Central memory CD8-positive, alpha-beta T cell (primary cell): Measurements from ENCODE around the gene DENND1A.
"Not testable (repeated sequence)": the region's sequence is repeated elsewhere in the genome, so short reads cannot be mapped to it uniquely, and the experiment has no call there.

ENCODE experiments used
- ATAC-seq: fragments of 150-1000 bp; cut with Tn5 transposase; replicated peaks from 2 replicates; pipeline ENCODE4 v1.10.0; 2022; ENCODE audit warnings: mild to moderate bottlenecking, moderate FRiP score, moderate number of reproducible peaks; ENCODE audit not compliant: poor library complexity, severe bottlenecking; ENCODE audit errors: extremely low read depth
- DNase-seq, 2 donors: peaks; one replicate each; pipeline ENCODE4 v3.0.0; 2021; ENCODE audit warnings: low spot score in 2 of 2
- H3K27ac Mint-ChIP-seq: one replicate; pipeline ENCODE4 v1.8.0; 2022; ENCODE audit warnings: low read depth, mild to moderate bottlenecking, moderate library complexity, mixed read lengths
- H3K27me3 Mint-ChIP-seq: one replicate; pipeline ENCODE4 v1.8.0; 2022; ENCODE audit warnings: mixed read lengths
- H3K36me3 Mint-ChIP-seq: one replicate; pipeline ENCODE4 v1.8.0; 2022; ENCODE audit warnings: mild to moderate bottlenecking, moderate library complexity, mixed read lengths; ENCODE audit not compliant: insufficient read depth
- H3K4me1 Mint-ChIP-seq: one replicate; pipeline ENCODE4 v1.8.0; 2022; ENCODE audit warnings: mixed read lengths
- H3K4me3 Mint-ChIP-seq: one replicate; pipeline ENCODE4 v1.8.0; 2022; ENCODE audit warnings: mild to moderate bottlenecking, moderate library complexity, mixed read lengths
- H3K9me3 Mint-ChIP-seq: one replicate; pipeline ENCODE4 v1.8.0; 2022; ENCODE audit warnings: mixed read lengths

Gene DENND1A

GRCh38 chr9:123738648-123739047 is 191.3 kb downstream of the DENND1A start:
- Mint-ChIP-seq H3K36me3 (peaks cover 1% of the 10 kb centered on the region), H3K27me3 (no peaks in the 10 kb centered on the region), H3K4me1 (no peaks in the 10 kb centered on the region), H3K4me3 (no peak overlapping the region), H3K9me3 (no peaks in the 10 kb centered on the region), H3K27ac (no peak overlapping the region)
- DNase-seq = no peak
- no peak for ATAC-seq

GRCh38 chr9:123735376-123735775 is 194.6 kb downstream of the DENND1A start:
- peaks cover 1% of the 10 kb centered on the region for H3K36me3 Mint-ChIP-seq
- no peaks in the 10 kb centered on the region for H3K9me3 Mint-ChIP-seq
- no peak overlapping the region for H3K4me3 Mint-ChIP-seq
- DNase-seq (no peak), ATAC-seq (no peak)
- H3K27ac Mint-ChIP-seq = no peak overlapping the region
- no peaks in the 10 kb centered on the region for H3K4me1 Mint-ChIP-seq
- H3K27me3 Mint-ChIP-seq = no peaks in the 10 kb centered on the region

- not testable (repeated sequence) for H3K4me1 Mint-ChIP-seq, DNase-seq, H3K9me3 Mint-ChIP-seq
Measured at GRCh38 chr9:123728571-123728970, 201.4 kb downstream of the DENND1A start.

GRCh38 chr9:123727332-123727731 is 202.6 kb downstream of the DENND1A start:
- no peak overlapping the region for H3K4me3 Mint-ChIP-seq
- no peak overlapping the region for H3K27ac Mint-ChIP-seq
- H3K9me3 Mint-ChIP-seq = no peaks in the 10 kb centered on the region
- ATAC-seq (no peak), DNase-seq (no peak)
- no peaks in the 10 kb centered on the region for H3K27me3 Mint-ChIP-seq
- H3K36me3 Mint-ChIP-seq = no peaks in the 10 kb centered on the region
- peaks cover 8% of the 10 kb centered on the region for H3K4me1 Mint-ChIP-seq

More at GRCh38 chr9:123728571-123728970, 201.4 kb downstream of the DENND1A start:
- H3K36me3 Mint-ChIP-seq, H3K27ac Mint-ChIP-seq, H3K27me3 Mint-ChIP-seq, ATAC-seq, H3K4me3 Mint-ChIP-seq: not testable (repeated sequence)

- peaks cover 2% of the 10 kb centered on the region for H3K36me3 Mint-ChIP-seq
- DNase-seq (no peak), ATAC-seq (no peak)
- no peak overlapping the region for H3K27ac Mint-ChIP-seq
- peaks cover 15% of the 10 kb centered on the region for H3K4me1 Mint-ChIP-seq
- no peaks in the 10 kb centered on the region for H3K9me3 Mint-ChIP-seq
- no peaks in the 10 kb centered on the region for H3K27me3 Mint-ChIP-seq
- no peak overlapping the region for H3K4me3 Mint-ChIP-seq
Measured at GRCh38 chr9:123725389-123725788, 204.5 kb downstream of the DENND1A start.

GRCh38 chr9:123724211-123724796 is 205.6 kb downstream of the DENND1A start:
- ATAC-seq (no peak), DNase-seq (no peak)
- Mint-ChIP-seq H3K4me3 (no peak overlapping the region), H3K27me3 (no peaks in the 10 kb centered on the region), H3K4me1 (peaks cover 15% of the 10 kb centered on the region), H3K9me3 (no peaks in the 10 kb centered on the region), H3K36me3 (peaks cover 2% of the 10 kb centered on the region), H3K27ac (no peak overlapping the region)

GRCh38 chr9:123723135-123723875 is 206.6 kb downstream of the DENND1A start:
- no peak overlapping the region for H3K27ac Mint-ChIP-seq
- H3K27me3 Mint-ChIP-seq = no peaks in the 10 kb centered on the region
- no peaks in the 10 kb centered on the region for H3K9me3 Mint-ChIP-seq
- H3K4me3 Mint-ChIP-seq = no peak overlapping the region
- DNase-seq = no peak
- no peak for ATAC-seq
- H3K36me3 Mint-ChIP-seq = peaks cover 3% of the 10 kb centered on the region
- peaks cover 15% of the 10 kb centered on the region for H3K4me1 Mint-ChIP-seq

GRCh38 chr9:123722378-123722777 is 207.5 kb downstream of the DENND1A start:
- peaks cover 15% of the 10 kb centered on the region for H3K4me1 Mint-ChIP-seq
- no peak for DNase-seq
- H3K36me3 Mint-ChIP-seq = peaks cover 3% of the 10 kb centered on the region
- no peak overlapping the region for H3K27ac Mint-ChIP-seq
- H3K9me3 Mint-ChIP-seq = no peaks in the 10 kb centered on the region
- ATAC-seq = no peak
- H3K27me3 Mint-ChIP-seq = no peaks in the 10 kb centered on the region
- H3K4me3 Mint-ChIP-seq = no peak overlapping the region

- peaks cover 3% of the 10 kb centered on the region for H3K36me3 Mint-ChIP-seq
- H3K9me3 Mint-ChIP-seq = no peaks in the 10 kb centered on the region
- no peaks in the 10 kb centered on the region for H3K27me3 Mint-ChIP-seq
- H3K4me3 Mint-ChIP-seq = no peak overlapping the region
- DNase-seq (no peak), ATAC-seq (no peak)
- no peak overlapping the region for H3K27ac Mint-ChIP-seq
- H3K4me1 Mint-ChIP-seq = peaks cover 7% of the 10 kb centered on the region
Measured at GRCh38 chr9:123718188-123718587, 211.7 kb downstream of the DENND1A start.

GRCh38 chr9:123717581-123718175 is 212.2 kb downstream of the DENND1A start:
- peaks cover 7% of the 10 kb centered on the region for H3K4me1 Mint-ChIP-seq
- ATAC-seq (no peak), DNase-seq (no peak)
- no peak overlapping the region for H3K4me3 Mint-ChIP-seq
- H3K27me3 Mint-ChIP-seq = no peaks in the 10 kb centered on the region
- peaks cover 3% of the 10 kb centered on the region for H3K36me3 Mint-ChIP-seq
- no peak overlapping the region for H3K27ac Mint-ChIP-seq
- no peaks in the 10 kb centered on the region for H3K9me3 Mint-ChIP-seq

GRCh38 chr9:123716339-123716945 is 213.5 kb downstream of the DENND1A start:
- H3K4me1 Mint-ChIP-seq = peaks cover 5% of the 10 kb centered on the region
- H3K36me3 Mint-ChIP-seq = peaks cover 3% of the 10 kb centered on the region
- ATAC-seq (no peak), DNase-seq (no peak)
- H3K9me3 Mint-ChIP-seq = no peaks in the 10 kb centered on the region
- no peaks in the 10 kb centered on the region for H3K27me3 Mint-ChIP-seq
- no peak overlapping the region for H3K4me3 Mint-ChIP-seq
- no peak overlapping the region for H3K27ac Mint-ChIP-seq

GRCh38 chr9:123715258-123715657 is 214.7 kb downstream of the DENND1A start:
- H3K9me3 Mint-ChIP-seq = no peaks in the 10 kb centered on the region
- H3K4me1 Mint-ChIP-seq = no peaks in the 10 kb centered on the region
- H3K27ac Mint-ChIP-seq = no peak overlapping the region
- H3K27me3 Mint-ChIP-seq = no peaks in the 10 kb centered on the region
- ATAC-seq = no peak
- H3K4me3 Mint-ChIP-seq = no peak overlapping the region
- no peak for DNase-seq
- peaks cover 1% of the 10 kb centered on the region for H3K36me3 Mint-ChIP-seq

GRCh38 chr9:123713282-123713681 is 216.6 kb downstream of the DENND1A start:
- Mint-ChIP-seq H3K9me3 (no peaks in the 10 kb centered on the region), H3K27ac (no peak overlapping the region), H3K4me1 (no peaks in the 10 kb centered on the region), H3K4me3 (no peak overlapping the region), H3K36me3 (no peaks in the 10 kb centered on the region), H3K27me3 (no peaks in the 10 kb centered on the region)
- ATAC-seq (no peak), DNase-seq (no peak)
